K562 (cell line): Measurements from ENCODE around the gene SYT7.

Source experiments
- CCNT2 ChIP-seq: IDR thresholded peaks from 2 replicates; pipeline ENCODE4 v1.6.1; 2011; ENCODE audit warnings: borderline replicate concordance, low read depth, mild to moderate bottlenecking, moderate library complexity, mixed read lengths, low read length; ENCODE audit not compliant: insufficient read length; ENCODE audit errors: extremely low read depth
- POLR2AphosphoS5 ChIP-seq: IDR thresholded peaks from 2 replicates; pipeline ENCODE4 v1.6.1; 2011; ENCODE audit warnings: mild to moderate bottlenecking, low read depth, low read length, moderate library complexity; ENCODE audit not compliant: control insufficient read depth, insufficient read depth

- TF ChIP-seq POLR2AphosphoS5 (no peak), CCNT2 (no peak)
These were observed 32.2 kb upstream of the SYT7 start for GRCh38 chr11:61613051-61613450.
